C4-2B (cell line): ENCODE data around the gene SARDH.

Experiments
- H3K27ac ChIP-seq: fragments of 450-650 bp; 2 replicates; pipeline ENCODE4 v1.5.1; 2017
- ZFX ChIP-seq: fragments of 450-650 bp; IDR thresholded peaks from 2 replicates; pipeline ENCODE4 v1.6.1; 2017
- TF ChIP-seq, protein P1 (sequence below): fragments of 450-650 bp; conservative IDR thresholded peaks from 2 replicates; pipeline ENCODE4 v1.5.1; 2017; ENCODE audit warnings: mild to moderate bottlenecking

Gene SARDH

GRCh38 chr9:133638076-133638475, 100.1 kb downstream of the SARDH start:
- no peak overlapping the region for H3K27ac ChIP-seq
- TF ChIP-seq, protein P1, sequence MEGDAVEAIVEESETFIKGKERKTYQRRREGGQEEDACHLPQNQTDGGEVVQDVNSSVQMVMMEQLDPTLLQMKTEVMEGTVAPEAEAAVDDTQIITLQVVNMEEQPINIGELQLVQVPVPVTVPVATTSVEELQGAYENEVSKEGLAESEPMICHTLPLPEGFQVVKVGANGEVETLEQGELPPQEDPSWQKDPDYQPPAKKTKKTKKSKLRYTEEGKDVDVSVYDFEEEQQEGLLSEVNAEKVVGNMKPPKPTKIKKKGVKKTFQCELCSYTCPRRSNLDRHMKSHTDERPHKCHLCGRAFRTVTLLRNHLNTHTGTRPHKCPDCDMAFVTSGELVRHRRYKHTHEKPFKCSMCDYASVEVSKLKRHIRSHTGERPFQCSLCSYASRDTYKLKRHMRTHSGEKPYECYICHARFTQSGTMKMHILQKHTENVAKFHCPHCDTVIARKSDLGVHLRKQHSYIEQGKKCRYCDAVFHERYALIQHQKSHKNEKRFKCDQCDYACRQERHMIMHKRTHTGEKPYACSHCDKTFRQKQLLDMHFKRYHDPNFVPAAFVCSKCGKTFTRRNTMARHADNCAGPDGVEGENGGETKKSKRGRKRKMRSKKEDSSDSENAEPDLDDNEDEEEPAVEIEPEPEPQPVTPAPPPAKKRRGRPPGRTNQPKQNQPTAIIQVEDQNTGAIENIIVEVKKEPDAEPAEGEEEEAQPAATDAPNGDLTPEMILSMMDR, result no peak
- TF ChIP-seq ZFX, result no peak

- no peak overlapping the region for H3K27ac ChIP-seq
- no peak for TF ChIP-seq ZFX
- TF ChIP-seq, protein P1, result no peak
Measured at GRCh38 chr9:133637451-133638055, 100.6 kb downstream of the SARDH start.

- TF ChIP-seq ZFX, result no peak
- TF ChIP-seq, protein P1, result no peak
- no peak overlapping the region for H3K27ac ChIP-seq
Measured at GRCh38 chr9:133636902-133637301, 101.2 kb downstream of the SARDH start.

GRCh38 chr9:133635533-133636531, 102.3 kb downstream of the SARDH start, which contains the start of gene DBH:
TSS of gene DBH (plus strand) at chr9:133636363. CDS start at chr9:133636372, 9 bp downstream.
- TF ChIP-seq ZFX, result no peak
- TF ChIP-seq, protein P1, result no peak
- H3K27ac ChIP-seq, result no peak within 1 kb of the TSS

DNA sequence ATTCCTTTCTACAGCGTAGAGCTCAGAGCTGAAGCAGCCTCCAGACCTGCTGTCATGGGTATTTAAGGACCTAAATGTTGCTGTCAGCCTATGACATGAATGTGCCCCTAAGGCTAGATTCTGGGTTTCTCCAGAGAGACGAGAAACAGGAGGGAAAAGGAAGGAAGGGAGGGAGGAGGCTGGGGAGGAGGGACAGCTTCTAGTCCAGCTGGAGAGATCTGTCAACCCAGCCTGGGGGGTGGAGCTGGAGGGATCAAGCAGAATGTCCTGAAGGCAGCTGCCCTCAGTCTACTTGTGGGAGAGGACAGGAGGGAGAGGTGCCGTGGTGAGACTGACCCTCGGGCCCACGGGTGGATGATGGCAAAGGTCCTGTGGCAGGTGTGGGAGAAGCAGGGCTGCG, 103.1 kb downstream of the SARDH start:
- TF ChIP-seq, protein P1, result no peak
- TF ChIP-seq ZFX, result no peak
- no peak overlapping the region for H3K27ac ChIP-seq

DNA sequence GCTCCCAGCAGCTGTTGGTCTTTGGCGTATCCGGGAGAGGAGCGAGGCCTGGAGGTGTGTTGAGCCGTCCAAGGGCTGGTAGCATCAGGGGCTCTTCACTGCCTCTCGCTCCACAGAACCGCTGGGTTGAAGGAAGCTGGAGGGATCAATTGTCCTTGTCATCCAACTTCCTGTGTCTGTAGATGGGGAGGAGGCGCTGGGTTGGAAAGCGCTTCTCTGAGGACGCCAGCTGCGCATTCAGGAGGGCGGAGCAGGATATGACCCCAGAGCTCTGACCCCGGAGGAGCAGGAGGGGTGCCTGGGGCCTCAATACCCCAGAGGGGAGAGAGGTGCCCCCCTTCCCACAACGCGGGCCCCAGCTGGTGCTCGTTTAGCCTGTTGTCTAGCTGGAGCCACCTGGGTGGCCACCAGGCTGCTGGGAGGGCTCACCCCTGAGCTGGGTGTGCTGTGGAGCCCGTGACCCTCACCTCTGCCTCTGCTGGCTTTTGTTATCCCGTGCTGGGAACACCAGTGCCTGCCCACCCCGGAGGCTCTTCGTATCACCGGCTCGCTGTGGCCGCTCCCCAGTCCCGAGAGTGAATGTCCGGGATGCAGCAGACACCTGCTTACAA, 104.0 kb downstream of the SARDH start:
- H3K27ac ChIP-seq, result no peak overlapping the region

More for the DNA sequence above, 104.0 kb downstream of the SARDH start:
- TF ChIP-seq ZFX, result no peak
- TF ChIP-seq, protein P1, result no peak
